ENCODE data around the gene INTS1. TPM values are rescaled to one million over a fixed set of nuclear protein-coding genes. Genes with fewer than 3 reads are reported as not detected.
A peak's percentile ranks its signal among the peaks of the same experiment; 100 is the strongest.

The INTS1 gene
- total RNA-seq (10 to 100 TPM; 28.5 to 80.5 (median 70.6) TPM), polyA plus RNA-seq (10 to 100 TPM in 1 of 2 donors, 1 to 10 TPM in 1; 1.9 to 48.7 TPM)
- long read RNA-seq, donor 1, partial matches to known transcripts: 194 of 212 reads
- long read RNA-seq, donor 1, other reads (novel, unspliced or antisense): 18 of 212 reads
- long read RNA-seq, donor 2, partial matches to known transcripts: 10 of 10 reads
- long read RNA-seq, donor 2, other reads (novel, unspliced or antisense): 0 of 10 reads
- long read RNA-seq, donor 3, full-length matches to known transcripts: 21 of 185 reads
- long read RNA-seq, donor 3, partial matches to known transcripts: 138 of 185 reads
- long read RNA-seq, donor 3, other reads (novel, unspliced or antisense): 26 of 185 reads

- WGBS, 3 donors: 0 to 1% (median 1%) methylated on average over 89 to 118 of the region's 118 CpGs
- Histone ChIP-seq H3K27ac (no peak within 1 kb of the TSS), H3K4me3 (peak within 1 kb of the TSS; percentile 99), H3K27me3 (no peaks in the 10 kb centered on the region), H3K9me3 (no peaks in the 10 kb centered on the region), H3K36me3 (no peaks in the 10 kb centered on the region), H3K4me1 (ENCODE audit: insufficient read depth) (peaks cover 10% of the 10 kb centered on the region)
- intact Hi-C loops (cut with DNase I): loop anchor here in 1 of 4 donors (5.0 kb wide), 1 partner anchor 68 kb away; the partner anchor contains the start of gene PSMG3
- TF ChIP-seq CTCF (IDR thresholded peaks at IDR 0.05) (peak; percentile 90 to 98 (median 96)), POLR2A (IDR thresholded peaks at IDR 0.05) (peak; percentile 45), EP300 (IDR thresholded peaks at IDR 0.05) (no peak)
- peak; percentile 87 to 94 (median 91) for DNase-seq
Measured at GRCh38 chr7:1503816-1504775, at the start of gene INTS1. Gene INTS1 (minus strand): TSS chr7:1504389. CDS start chr7:1503960, 429 bp downstream.

- TF ChIP-seq CTCF (IDR thresholded peaks at IDR 0.05) (no peak), POLR2A (IDR thresholded peaks at IDR 0.05) (no peak), EP300 (IDR thresholded peaks at IDR 0.05) (no peak)
- Histone ChIP-seq H3K4me1 (ENCODE audit: insufficient read depth) (peaks cover 9% of the 10 kb centered on the region), H3K9me3 (no peaks in the 10 kb centered on the region), H3K27me3 (no peaks in the 10 kb centered on the region), H3K36me3 (no peaks in the 10 kb centered on the region), H3K4me3 (no peak overlapping the region), H3K27ac (no peak overlapping the region)
- no peak for DNase-seq
- 70 to 77% (median 71%) methylated on average over 28 of the region's 28 CpGs for WGBS, 3 donors
- intact Hi-C loops (cut with DNase I): no loop called here
Measured at GRCh38 chr7:1553512-1554210, 49.5 kb upstream of the INTS1 start.

GRCh38 chr7:1552200-1552599 is 48.0 kb upstream of the INTS1 start:
- intact Hi-C loops (cut with DNase I): no loop called here
- H3K27ac ChIP-seq: no peak overlapping the region
- H3K9me3 ChIP-seq: no peaks in the 10 kb centered on the region
- WGBS, 3 donors: 50 to 61% (median 60%) methylated on average over 7 of the region's 7 CpGs
- H3K27me3 ChIP-seq: no peaks in the 10 kb centered on the region
- DNase-seq: no peak
- no peak overlapping the region for H3K4me3 ChIP-seq
- H3K4me1 ChIP-seq (ENCODE audit: insufficient read depth): peaks cover 9% of the 10 kb centered on the region
- TF ChIP-seq CTCF (IDR thresholded peaks at IDR 0.05): no peak
- no peak for TF ChIP-seq POLR2A (IDR thresholded peaks at IDR 0.05)
- no peak for TF ChIP-seq EP300 (IDR thresholded peaks at IDR 0.05)
- H3K36me3 ChIP-seq: no peaks in the 10 kb centered on the region

GRCh38 chr7:1550846-1551155 is 46.6 kb upstream of the INTS1 start:
- no peak for TF ChIP-seq POLR2A (IDR thresholded peaks at IDR 0.05)
- no peak for TF ChIP-seq EP300 (IDR thresholded peaks at IDR 0.05)
- no peak for TF ChIP-seq CTCF (IDR thresholded peaks at IDR 0.05)
- H3K4me1 ChIP-seq (ENCODE audit: insufficient read depth): peaks cover 7% of the 10 kb centered on the region
- no peak overlapping the region for H3K27ac ChIP-seq
- H3K36me3 ChIP-seq: no peaks in the 10 kb centered on the region
- no peaks in the 10 kb centered on the region for H3K9me3 ChIP-seq
- no peaks in the 10 kb centered on the region for H3K27me3 ChIP-seq
- no peak overlapping the region for H3K4me3 ChIP-seq
- intact Hi-C loops (cut with DNase I): no loop called here
- WGBS, 3 donors: 87 to 92% (median 89%) methylated on average over 15 to 17 of the region's 17 CpGs
- DNase-seq: no peak
